ENCODE results near the gene SPDEF. TPM values are rescaled to one million over a fixed set of nuclear protein-coding genes. Genes with fewer than 3 reads are reported as not detected.

Gene SPDEF
- total RNA-seq, 1 donor = under 0.01 TPM

DNA sequence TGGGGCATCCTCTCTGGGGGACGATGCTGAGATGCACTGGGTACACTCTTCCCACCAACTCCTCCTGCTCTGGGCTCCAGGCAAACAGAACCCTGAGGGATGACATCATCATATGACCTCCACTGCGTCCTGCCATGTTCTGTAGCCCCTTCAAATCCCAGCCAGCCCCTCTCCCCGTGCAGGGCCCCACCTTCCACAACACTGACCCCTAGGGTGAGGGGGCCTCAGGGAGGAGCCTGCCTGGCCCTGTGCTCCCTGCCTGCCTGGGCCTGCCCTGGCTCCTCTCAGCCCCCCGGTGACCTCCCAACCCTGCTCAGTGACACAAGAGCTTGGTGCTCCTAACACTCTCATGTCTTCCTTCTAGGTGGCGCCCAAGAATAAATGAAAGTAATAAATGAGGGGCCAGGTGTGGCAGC is 9.6 kb upstream of the SPDEF start:
- DNase-seq (ENCODE audit: low read depth in 2 of 3, low spot score in 2 of 3) = no peak

GRCh38 chr6:34564181-34564580 is 8.1 kb upstream of the SPDEF start:
- DNase-seq (ENCODE audit: low read depth in 2 of 3, low spot score in 2 of 3) = no peak

- no peak for DNase-seq (ENCODE audit: low read depth in 2 of 3, low spot score in 2 of 3)
Measured at GRCh38 chr6:34563513-34563870, 7.4 kb upstream of the SPDEF start.

DNA sequence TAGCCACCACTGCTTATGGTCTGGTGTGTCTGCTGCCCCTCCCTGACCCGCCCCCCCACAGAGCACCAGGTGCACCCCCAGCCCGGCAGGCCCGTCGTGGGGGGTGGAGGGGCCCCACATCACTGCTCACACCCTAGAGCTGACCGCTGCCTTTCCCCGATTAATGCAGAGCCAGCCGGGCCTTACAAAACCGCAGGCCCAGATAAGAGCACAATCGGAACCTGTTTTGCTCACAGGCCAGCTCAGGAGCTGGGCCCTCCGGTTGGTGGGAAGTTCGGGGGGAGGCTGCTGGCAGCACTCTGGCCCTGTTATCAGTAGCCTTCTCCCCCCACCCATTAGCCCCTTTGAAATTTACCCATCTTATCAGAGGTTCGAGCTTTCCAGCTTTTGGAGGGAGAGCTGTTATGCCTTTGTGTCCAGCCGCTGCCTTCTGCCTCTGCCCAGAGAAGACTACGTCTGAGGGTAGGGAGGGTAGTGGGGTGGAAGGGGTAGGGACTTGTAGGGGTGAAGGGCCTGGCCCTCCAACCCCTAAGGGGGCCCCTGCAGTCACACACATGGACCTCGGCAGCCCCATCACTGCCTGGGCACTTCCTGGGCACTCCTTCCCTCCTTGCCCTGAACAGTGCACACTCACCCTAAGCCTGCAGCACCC is 6.9 kb upstream of the SPDEF start:
- no peak for DNase-seq (ENCODE audit: low read depth in 2 of 3, low spot score in 2 of 3)

DNA sequence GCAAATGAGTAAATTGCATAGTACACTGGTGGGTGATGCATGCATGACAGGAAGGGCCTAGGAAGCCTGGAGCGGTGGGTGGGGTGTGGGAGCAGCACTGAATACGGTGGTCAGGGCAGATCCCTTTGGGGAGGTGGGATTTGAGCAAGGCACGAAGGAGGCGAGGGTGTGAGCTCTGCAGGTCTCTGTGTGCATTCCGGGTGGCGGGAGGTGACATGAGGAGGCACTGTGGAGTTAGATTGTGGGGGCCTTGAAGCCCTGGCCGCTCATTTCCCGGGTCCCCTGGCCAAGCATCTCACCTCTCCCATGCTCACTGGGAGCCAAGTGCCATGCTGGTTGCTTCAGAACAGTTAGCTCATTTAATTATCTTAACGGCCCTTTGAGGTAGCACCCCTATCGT is 6.2 kb upstream of the SPDEF start:
- no peak for DNase-seq (ENCODE audit: low read depth in 2 of 3, low spot score in 2 of 3)

GRCh38 chr6:34561227-34561530 is 5.0 kb upstream of the SPDEF start:
- no peak for DNase-seq (ENCODE audit: low read depth in 2 of 3, low spot score in 2 of 3)

- DNase-seq (ENCODE audit: low read depth in 2 of 3, low spot score in 2 of 3) = no peak
Measured at GRCh38 chr6:34560366-34561226, 4.5 kb upstream of the SPDEF start.

DNA sequence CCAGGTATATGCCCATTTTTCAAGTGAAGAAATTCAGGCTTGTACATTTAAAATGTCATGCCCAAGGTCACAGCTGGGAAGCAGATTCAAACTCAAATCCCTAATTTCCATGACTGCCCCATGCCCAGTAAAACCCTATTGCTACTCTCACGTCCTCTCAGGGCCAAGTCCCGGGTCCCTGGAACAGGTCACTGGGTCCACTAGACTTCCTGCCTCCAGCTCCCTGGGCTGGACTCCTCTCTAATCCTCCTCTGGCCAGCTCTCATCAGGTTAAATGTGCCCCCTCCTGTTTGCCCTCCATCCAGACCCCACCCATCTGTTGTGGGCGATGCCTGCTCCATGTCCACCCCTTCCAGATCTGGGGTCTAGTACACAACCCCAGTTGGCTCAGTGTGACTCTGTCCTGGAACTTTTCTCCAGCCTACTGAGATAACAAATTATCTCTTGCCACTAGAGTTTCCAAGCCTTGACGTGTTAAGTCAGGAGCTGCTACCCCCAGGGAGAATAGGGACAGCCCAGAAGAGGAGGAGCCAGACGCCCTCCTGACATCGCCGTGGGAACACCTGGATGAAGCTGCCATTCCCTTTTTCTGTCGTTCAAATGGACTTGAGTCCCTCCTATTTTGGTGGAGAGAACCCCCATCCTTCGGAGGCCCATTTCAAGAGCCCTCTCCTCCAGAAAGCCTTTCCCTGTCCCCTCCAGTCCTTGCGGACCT is 3.7 kb upstream of the SPDEF start:
- DNase-seq (ENCODE audit: low read depth in 2 of 3, low spot score in 2 of 3) = no peak

GRCh38 chr6:34558172-34558714 is 2.1 kb upstream of the SPDEF start:
- DNase-seq (ENCODE audit: low read depth in 2 of 3, low spot score in 2 of 3) = no peak

DNA sequence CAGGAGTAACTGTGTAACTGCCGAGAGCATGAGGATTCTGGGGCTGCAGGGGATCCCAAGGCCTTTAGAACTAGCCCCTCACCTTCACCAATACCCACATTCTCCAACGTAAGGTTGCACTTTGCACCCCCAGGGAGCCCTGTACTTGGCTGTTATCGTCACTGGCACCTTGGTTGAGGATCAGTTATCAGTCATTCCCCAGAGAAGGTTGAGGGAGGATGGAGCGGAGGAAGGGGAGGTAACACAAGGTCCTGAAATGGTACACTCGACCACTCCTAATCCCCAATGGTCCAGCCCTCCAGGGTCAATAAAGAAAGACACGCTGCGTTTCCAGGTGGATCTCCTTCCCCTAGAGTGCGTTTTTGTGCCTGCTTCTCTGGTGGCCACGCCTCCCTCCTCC is 1.1 kb upstream of the SPDEF start:
- no peak for DNase-seq (ENCODE audit: low read depth in 2 of 3, low spot score in 2 of 3)

DNA sequence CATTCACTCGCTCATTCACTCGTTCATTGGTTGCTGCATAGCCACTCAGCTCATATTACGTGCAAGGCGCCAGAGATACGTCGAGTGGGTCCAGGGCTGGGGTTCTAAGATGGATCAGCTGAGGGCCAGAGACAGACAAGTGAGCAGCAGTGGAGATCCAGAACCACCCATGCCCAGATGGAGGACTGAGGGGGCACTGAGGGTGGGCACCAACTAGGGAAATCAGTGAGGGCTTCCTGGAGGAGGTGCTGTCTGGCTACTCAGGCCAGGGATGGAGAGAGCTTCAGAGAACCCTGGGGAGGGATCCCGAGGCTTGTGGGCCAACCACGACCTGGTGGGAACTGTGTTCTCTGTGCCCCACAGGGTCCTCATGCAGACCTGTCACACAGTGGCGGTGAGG is 364 bp upstream of the SPDEF start:
- DNase-seq (ENCODE audit: low read depth in 2 of 3, low spot score in 2 of 3) = no peak

DNA sequence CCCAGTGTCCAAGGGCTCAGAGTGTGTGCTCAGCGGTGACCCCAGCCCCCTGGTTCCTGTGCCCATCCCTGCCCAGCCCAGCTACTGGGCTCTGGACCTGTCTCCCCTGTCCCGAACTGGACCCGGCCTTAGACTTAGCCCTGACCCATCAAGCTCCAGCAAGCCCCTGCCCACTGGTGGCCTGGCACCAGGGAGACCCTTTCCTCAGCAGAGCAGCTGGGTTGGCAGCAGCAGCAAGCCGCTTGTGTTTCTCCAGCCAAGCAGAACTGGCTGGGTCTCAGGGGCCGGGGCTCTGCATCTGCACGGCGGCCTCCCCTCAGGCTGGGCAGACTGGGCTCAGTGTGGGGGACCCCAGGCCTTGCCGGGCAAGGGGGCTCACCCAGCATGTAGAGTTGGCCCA is 801 bp downstream of the SPDEF start:
- DNase-seq (ENCODE audit: low read depth in 2 of 3, low spot score in 2 of 3) = no peak

DNA sequence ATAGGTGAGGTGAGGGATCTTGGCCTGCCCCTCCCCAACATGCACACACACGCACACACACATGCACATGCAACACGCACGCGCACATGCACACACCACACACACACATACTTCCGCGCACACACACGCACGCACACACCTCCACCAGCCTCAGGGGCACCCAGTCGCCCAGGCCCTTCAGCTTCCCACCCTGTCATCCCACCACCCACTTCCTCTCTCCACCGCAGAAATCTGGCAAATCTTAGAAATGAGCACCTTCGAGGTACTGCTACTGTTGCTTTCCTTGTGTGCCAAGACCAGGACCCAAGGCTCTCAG is 1.2 kb downstream of the SPDEF start:
- no peak for DNase-seq (ENCODE audit: low read depth in 2 of 3, low spot score in 2 of 3)

GRCh38 chr6:34554291-34555006 is 1.7 kb downstream of the SPDEF start:
- DNase-seq (ENCODE audit: low read depth in 2 of 3, low spot score in 2 of 3) = no peak

- DNase-seq (ENCODE audit: low read depth in 2 of 3, low spot score in 2 of 3) = no peak
Measured at GRCh38 chr6:34553750-34554149, 2.4 kb downstream of the SPDEF start.

GRCh38 chr6:34553146-34553545 is 3.0 kb downstream of the SPDEF start:
- DNase-seq (ENCODE audit: low read depth in 2 of 3, low spot score in 2 of 3) = no peak

DNA sequence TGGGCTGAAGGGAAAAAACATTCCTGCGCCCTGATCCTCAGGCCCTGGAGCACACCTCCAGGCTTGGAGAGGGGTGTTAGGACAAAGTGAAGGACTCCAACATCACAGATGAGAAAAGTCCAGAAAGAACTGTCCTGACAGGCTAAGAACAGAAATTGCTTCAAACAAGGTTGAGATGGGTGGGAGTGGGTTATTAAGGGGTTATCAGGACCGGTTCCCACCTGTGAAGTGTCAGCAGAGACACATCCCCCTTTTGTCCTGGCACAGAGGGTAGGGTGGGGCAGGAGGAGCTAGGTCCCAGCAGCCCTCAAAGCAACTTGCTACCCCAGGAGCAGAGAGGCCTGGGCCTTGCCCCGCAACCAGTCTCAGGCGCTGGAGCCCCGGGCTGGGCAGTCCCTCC is 3.5 kb downstream of the SPDEF start:
- no peak for DNase-seq (ENCODE audit: low read depth in 2 of 3, low spot score in 2 of 3)

DNA sequence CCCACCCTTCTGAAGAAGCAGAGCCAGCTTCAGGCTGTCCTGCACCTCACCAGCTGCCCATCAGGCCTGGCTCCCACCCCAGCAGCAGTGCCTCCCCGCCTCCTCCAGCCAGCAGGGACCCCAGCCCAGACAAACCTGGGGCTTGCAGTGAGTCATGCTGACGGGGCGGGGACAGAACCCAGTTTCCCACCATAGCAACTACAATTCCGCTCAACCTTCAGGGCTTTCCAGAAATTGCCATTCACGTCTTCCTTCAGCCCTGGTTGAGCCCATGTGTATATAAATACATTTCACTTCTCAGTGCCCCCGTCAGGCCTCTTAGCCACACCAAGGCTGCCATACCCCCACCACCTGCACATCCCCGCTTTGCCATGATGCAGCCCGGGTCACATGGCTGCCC is 4.4 kb downstream of the SPDEF start:
- DNase-seq (ENCODE audit: low read depth in 2 of 3, low spot score in 2 of 3) = no peak

DNA sequence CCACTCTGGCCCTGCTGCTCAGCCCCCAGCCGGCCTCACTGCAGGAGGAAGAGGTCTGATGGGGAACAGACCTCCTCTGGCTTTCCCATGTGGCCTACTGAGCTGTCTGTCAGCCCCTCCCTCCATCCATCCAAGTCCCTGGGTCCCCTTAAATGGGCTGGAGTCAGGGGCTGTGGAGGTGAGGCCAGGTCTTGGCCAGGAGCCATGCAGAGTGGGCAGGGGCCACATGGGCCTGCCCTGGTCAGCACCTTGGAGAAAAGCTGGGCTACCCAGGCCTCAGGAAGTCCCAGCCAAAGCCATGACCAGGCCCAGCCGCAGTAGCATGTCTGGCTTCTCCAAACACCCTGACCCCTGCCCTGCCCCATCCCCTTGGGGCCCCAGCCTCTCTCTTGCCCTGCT is 6.3 kb downstream of the SPDEF start:
- DNase-seq (ENCODE audit: low read depth in 2 of 3, low spot score in 2 of 3) = no peak

GRCh38 chr6:34549026-34549803 is 6.9 kb downstream of the SPDEF start:
- no peak for DNase-seq (ENCODE audit: low read depth in 2 of 3, low spot score in 2 of 3)

Measured in hematopoietic multipotent progenitor cell (in vitro differentiated cells).